Brain microvascular endothelial cell (primary cell): ENCODE measurements around the gene PRKAR1B.
"Not testable (repeated sequence)": the region's sequence is repeated elsewhere in the genome, so short reads cannot be mapped to it uniquely, and the experiment has no call there.

Experiments used
- DNase-seq: peaks from one replicate; pipeline ENCODE4 v3.0.0-alpha.2; 2020
- H3K27ac ChIP-seq: fragments of 250-450 bp; sonication (Bioruptor Pico); 2 replicates; pipeline ENCODE4 v1.5.1; 2020; ENCODE audit warnings: mild to moderate bottlenecking, moderate library complexity
- H3K27me3 ChIP-seq: fragments of 250-450 bp; sonication (Bioruptor Pico); replicated peaks from 2 replicates; pipeline ENCODE4 v1.5.1; 2020; ENCODE audit warnings: mild to moderate bottlenecking
- H3K36me3 ChIP-seq: fragments of 250-450 bp; sonication (Bioruptor Pico); replicated peaks from 2 replicates; pipeline ENCODE4 v1.5.1; 2020; ENCODE audit warnings: mild to moderate bottlenecking
- H3K4me3 ChIP-seq: 2 replicates; pipeline ENCODE4 v1.5.1; 2011; ENCODE audit warnings: low read depth, mild to moderate bottlenecking, control low read depth, low read length, moderate library complexity
- in situ Hi-C: cut with HindIII; loops from 2 replicates; pipeline ENCODE4 v1.10.0; 2017; ENCODE audit warnings: low sequenced_read_pairs, low pct_ligation_motif_present
- TF ChIP-seq, protein P1 (sequence below): IDR thresholded peaks from 2 replicates; pipeline ENCODE4 v1.5.1; 2011; ENCODE audit warnings: low read depth, mild to moderate bottlenecking, moderate library complexity, low read length, control low read depth, inconsistent platforms; ENCODE audit errors: missing control alignments

Gene PRKAR1B

DNA sequence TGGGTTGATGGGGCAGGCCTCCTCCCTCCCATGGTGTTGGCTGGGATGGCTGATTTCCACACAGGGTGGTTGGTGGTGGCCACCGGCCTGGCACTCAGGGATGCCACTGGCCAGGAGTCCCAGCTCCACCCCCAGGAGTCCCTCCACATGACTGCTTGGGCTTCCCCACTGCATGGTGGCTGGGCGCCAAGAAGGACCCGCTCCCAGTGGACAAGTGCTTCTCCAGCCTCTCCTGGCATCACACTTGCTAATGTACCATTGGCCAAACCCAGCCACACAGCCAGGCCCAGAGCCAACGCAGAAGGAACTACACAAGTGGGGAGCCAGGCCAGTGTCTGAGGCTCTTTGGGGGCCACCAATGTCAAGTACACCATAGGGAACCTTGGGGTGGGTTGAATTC lies 74.2 kb downstream of the PRKAR1B start:
- no peak overlapping the region for H3K27ac ChIP-seq
- DNase-seq: no peak
- in situ Hi-C loops: no loop called here
- TF ChIP-seq, protein P1, sequence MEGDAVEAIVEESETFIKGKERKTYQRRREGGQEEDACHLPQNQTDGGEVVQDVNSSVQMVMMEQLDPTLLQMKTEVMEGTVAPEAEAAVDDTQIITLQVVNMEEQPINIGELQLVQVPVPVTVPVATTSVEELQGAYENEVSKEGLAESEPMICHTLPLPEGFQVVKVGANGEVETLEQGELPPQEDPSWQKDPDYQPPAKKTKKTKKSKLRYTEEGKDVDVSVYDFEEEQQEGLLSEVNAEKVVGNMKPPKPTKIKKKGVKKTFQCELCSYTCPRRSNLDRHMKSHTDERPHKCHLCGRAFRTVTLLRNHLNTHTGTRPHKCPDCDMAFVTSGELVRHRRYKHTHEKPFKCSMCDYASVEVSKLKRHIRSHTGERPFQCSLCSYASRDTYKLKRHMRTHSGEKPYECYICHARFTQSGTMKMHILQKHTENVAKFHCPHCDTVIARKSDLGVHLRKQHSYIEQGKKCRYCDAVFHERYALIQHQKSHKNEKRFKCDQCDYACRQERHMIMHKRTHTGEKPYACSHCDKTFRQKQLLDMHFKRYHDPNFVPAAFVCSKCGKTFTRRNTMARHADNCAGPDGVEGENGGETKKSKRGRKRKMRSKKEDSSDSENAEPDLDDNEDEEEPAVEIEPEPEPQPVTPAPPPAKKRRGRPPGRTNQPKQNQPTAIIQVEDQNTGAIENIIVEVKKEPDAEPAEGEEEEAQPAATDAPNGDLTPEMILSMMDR: no peak
- H3K27me3 ChIP-seq: no peaks in the 10 kb centered on the region
- H3K36me3 ChIP-seq: no peaks in the 10 kb centered on the region
- H3K4me3 ChIP-seq: no peak overlapping the region

DNA sequence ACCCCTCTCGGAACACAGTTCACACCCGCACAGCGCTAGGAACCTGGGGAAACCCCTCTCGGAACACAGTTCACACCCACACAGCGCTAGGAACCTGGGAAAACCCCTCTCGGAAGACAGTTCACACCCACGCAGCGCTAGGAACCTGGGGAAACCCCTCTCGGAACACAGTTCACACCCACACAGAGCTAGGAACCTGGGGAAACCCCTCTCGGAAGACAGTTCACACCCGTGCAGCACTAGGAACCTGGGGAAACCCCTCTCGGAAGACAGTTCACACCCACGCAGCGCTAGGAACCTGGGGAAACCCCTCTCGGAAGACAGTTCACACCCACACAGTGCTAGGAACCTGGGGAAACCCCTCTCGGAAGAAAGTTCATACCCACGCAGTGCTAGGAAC lies 74.9 kb downstream of the PRKAR1B start:
- H3K27me3 ChIP-seq, in situ Hi-C loops, H3K4me3 ChIP-seq, H3K36me3 ChIP-seq, H3K27ac ChIP-seq, DNase-seq: not testable (repeated sequence)

DNA sequence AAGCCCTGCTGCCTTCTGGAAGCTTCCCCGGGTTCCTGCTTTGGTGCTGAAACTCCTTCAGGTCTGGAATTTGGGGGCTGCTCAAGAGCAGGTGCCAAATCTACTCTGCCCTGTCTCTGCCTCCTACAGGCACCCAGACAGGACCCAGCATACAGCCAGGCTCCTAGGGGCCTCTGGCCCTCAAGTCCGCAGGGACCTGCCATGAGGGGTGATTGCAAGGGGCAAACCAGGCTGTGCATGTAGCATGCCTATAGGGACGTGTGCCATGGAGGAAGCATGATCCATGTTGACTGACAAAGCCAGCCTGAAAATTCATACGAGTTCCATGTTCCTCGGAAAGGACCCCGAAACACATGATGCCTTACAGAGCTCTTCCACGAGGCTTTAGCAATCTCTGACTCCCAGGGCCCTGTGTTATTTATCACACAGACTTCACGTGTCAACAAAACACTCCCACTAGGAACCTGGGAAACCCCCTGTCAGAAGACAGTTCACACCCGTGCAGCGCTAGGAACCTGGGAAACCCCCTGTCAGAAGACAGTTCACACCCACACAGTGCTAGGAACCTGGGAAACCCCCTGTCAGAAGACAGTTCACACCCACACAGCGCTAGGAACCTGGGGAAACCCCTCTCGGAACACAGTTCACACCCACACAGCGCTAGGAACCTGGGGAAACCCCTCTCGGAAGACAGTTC lies 75.9 kb downstream of the PRKAR1B start:
- in situ Hi-C loops: no loop called here
- TF ChIP-seq, protein P1: no peak
- Histone ChIP-seq H3K27ac (no peak overlapping the region), H3K27me3 (no peaks in the 10 kb centered on the region), H3K36me3 (no peaks in the 10 kb centered on the region), H3K4me3 (no peak overlapping the region)
- DNase-seq: no peak

DNA sequence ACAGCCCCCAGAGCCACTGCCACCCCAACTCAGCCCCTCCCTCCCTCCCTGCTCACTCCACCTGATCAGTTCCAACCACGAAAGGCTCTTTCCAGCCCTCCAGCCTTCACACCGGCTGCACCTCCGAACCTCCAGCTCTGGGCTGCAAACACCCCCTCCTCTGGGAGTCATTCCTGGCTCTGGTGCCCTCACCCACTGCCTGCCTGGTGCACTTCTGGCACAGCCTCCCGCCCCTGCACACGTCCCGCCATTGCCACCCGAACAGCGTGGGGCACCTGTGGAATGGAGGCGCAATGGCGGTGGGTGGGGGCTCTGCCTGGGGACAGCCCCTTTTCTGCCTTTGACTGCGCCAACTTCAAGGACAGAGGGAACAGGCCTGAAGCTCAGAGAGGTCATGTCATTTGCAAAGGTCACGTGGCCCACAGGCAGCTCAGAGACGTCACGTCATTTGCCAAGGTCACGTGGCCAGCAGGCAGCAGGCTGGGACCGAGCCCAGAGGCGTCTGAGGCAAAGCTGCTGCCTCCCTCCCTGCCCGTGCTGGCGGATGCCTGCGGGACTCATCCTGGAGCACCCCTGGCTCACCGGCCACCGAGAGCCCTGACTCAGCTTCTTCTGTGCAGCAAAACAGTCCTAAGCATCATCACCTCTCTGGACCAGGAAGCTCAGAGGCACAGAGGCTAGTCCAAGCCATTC lies 76.6 kb downstream of the PRKAR1B start:
- DNase-seq: no peak
- no peaks in the 10 kb centered on the region for H3K36me3 ChIP-seq
- H3K27me3 ChIP-seq: no peaks in the 10 kb centered on the region
- H3K4me3 ChIP-seq: no peak overlapping the region
- H3K27ac ChIP-seq: no peak overlapping the region
- TF ChIP-seq, protein P1: no peak
- in situ Hi-C loops: no loop called here

DNA sequence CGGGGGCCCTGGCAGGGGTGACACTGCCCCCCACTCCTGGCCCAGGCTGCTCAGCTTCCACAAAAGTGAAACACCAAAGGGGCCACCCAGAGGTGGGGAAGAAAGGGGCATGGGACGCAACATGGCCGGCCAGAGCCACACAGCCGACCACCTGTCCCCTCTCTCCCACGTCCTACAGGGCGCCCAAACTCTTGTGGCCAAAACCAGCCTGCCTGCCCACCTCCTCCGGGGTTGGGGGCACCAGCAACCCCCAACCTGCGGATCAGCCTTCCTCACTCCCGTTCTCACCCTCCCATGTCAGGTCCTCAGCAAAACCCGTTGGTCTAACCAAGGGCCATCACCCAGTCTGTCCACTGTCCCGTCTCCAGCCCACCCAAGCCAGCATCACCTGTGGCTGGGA lies 80.1 kb downstream of the PRKAR1B start:
- no peak for DNase-seq
- TF ChIP-seq, protein P1: no peak
- Histone ChIP-seq H3K27ac (no peak overlapping the region), H3K36me3 (no peaks in the 10 kb centered on the region), H3K4me3 (no peak overlapping the region), H3K27me3 (no peaks in the 10 kb centered on the region)
- in situ Hi-C loops: no loop called here

GRCh38 chr7:646487-646886 lies 80.6 kb downstream of the PRKAR1B start:
- H3K27ac ChIP-seq: no peak overlapping the region
- no peaks in the 10 kb centered on the region for H3K27me3 ChIP-seq
- DNase-seq: no peak
- H3K4me3 ChIP-seq: no peak overlapping the region
- H3K36me3 ChIP-seq: no peaks in the 10 kb centered on the region
- TF ChIP-seq, protein P1: no peak
- in situ Hi-C loops: no loop called here
